Activated T-cell treated with anti-CD3 and anti-CD28 coated beads for 24 hours (primary cell): ENCODE measurements around the gene NDST4.

Experiments
- DNase-seq: peaks from one replicate; pipeline ENCODE4 v3.0.0-alpha.2; 2020; ENCODE audit warnings: low read depth

Gene NDST4

DNA sequence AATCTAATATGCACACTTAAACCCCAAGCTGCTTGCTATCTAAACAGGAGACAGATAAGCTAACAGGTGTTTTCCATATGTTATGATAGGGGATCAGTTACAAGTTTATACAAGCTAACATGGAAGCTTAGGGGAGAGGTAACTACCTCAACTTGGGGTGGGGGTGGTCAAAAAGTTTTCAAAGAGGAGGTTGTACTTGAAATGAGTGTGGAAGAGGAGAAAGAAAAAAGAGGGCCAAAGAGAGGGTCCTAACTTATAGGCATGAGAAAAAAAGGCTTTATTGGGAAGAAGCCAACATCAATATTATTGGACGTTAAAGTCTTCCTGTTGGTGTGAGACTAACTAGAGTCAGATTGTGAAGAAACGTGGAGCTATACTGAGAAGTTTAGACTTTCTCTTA is 205.9 kb downstream of the NDST4 start:
- no peak for DNase-seq

- no peak for DNase-seq
Measured at GRCh38 chr4:114905017-114905416, 208.4 kb downstream of the NDST4 start.

DNA sequence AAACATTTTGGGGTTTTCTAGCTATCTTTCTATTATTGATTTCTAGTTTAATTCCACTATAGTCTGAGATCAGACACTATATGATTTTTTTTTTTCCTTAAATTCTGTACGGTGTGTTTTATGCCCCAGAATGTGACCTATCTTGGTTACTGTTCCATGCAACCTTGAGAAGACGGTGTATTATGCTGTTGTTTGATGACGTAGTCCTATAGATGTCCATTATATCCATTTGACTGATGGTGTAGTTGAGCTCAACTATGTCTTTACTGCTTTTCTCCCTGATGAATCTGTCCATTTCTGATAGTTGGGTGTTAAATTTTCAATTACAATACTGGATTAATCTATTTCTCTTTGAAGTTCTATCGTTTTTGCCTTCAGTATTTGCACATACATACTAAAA is 212.5 kb downstream of the NDST4 start:
- DNase-seq, result no peak

GRCh38 chr4:114890773-114891172 is 222.6 kb downstream of the NDST4 start:
- DNase-seq, result no peak

DNA sequence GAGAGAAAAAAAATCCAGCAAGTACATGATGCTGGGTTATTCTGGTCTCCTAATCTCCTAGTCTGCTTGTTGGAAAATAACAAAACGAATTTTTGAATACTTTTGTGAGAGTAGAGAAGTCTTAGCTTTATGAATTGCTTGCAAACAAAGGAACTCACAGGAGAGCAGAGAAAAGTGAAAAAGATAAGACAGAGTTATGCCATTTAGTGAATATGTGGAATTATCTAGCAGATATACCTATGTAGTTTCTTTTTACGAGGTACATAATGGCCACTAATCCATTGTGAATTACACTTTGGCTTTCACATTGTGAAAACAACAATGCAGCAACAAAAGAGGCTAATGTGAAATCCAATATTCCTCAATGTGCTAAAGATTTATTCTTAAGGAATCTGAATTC is 226.7 kb downstream of the NDST4 start:
- DNase-seq, result no peak

- DNase-seq, result no peak
Measured at GRCh38 chr4:114883641-114884040, 229.8 kb downstream of the NDST4 start.

DNA sequence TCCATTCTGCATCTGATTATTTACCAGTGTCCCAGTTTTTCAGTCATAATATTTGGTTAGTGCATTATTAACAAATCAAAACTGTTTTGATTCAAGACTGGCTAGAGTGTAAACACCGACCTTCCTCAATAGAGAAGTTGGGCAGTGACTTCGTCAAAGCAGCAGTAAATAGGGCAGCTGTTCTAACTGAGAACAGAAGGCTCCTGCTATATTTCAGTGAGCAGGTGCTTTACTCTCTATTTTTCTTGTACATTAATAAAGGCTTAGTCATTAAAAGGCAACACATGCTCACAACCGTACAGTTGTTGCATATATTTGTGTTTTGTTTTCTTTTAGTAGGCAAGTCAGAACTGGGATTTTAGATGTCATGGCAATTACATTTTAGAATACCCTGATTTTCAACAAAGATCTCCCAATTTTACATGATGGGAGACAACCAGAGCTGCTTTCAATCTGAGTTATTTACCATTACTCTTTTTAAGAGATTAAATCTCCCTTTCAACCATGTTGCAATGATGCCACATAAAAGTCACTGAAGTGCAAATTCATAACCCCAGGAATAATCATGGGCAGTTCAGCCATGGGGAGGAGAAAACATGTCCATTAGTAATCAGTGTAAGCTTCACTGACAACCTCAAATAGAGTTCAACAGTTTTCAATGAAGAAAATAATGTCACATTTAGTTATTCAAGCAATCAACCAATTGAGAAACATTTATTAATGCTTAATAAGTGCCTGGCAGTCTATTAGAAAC is 233.3 kb downstream of the NDST4 start:
- no peak for DNase-seq

DNA sequence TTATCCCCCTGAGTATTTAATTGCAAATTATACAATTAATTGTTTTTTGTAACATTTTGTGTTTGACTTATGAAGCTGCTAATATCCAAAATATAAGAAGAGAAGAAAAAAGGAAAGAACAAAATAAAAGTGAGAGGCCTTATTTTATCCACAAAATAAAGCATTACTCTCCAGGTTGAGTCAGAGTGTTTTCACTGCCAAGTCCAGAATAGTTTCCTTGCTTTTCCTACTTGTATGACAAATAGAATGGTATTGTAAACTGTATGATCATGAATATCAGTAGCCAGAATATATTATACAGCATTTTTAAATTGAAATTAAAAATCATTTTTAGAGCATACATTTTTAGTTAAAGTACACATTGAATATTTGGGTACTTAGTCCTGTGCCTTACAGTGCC is 237.8 kb downstream of the NDST4 start:
- DNase-seq, result no peak

GRCh38 chr4:114874321-114874720 is 239.1 kb downstream of the NDST4 start:
- no peak for DNase-seq

GRCh38 chr4:114870987-114871386 is 242.4 kb downstream of the NDST4 start:
- DNase-seq, result no peak

DNA sequence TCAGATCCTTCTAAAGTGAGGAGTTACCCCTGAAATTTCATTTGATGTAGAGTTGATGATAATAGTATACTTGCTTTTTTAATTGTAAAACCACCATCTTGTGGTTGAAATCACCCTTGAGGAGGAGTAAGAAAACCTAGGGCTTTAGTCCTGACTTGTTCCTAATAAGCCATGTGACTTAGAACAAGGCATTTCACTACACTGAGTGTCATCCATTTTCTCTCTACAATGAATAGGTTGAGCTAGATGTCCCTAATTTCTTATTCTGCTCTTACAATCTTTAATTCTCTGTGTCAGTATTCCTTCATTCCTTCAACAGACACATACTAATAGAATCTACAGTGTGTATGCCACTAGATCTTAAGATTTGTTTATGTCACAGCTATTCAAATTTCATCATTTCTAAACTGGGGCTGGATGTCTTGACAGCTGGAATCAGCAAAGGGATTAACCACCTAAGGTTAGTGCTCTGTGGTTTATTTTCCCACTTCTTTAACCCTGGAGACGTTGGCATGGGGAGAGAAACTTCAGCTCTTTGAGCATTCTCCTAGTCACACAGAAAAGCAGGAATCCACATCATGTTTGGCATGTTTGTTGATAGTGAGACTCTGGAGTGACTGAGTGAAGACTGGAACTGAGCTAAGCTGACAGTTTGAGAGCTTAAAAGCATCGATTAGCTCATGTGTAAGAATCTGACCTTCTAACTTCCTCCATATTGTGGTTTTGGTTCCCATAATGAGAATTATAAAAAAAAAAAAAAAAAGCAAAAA is 246.3 kb downstream of the NDST4 start:
- DNase-seq, result no peak

DNA sequence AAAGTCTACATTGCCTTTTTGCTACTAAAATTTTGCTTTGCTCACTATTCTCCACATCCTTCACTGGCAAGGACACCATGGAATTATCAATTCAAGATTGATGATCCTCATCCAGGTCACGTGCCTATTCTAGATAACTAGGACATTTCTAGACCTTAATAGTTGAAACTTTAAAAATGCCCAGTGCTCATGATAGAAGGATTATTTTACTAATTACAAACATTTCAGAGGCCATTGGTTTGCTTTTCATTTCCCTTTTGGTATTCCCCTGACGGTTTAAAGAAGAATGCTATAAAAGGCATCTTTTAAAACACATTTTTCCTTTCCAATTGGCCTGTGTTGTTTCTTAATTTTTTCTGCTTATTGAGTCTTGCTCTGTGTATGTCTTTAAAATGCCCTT is 249.4 kb downstream of the NDST4 start:
- DNase-seq, result no peak

DNA sequence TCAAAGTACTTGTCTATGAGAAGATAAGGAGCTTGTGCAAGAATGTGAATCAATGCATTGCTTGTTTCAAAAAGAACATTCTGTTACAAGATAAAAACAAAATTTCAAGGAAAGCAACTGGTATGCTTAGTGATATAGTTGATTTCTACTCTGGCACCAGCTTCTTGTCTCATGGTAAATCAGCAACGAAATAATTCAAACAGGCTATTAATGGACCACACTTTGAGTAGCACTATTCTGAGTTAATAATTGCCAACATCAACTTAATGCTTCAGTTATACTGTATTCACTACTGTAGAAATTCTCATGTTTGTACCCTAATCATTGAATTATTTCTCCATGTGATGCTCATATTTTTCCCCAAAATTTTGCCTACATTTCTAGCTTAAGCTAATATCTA is 252.6 kb downstream of the NDST4 start:
- no peak for DNase-seq

DNA sequence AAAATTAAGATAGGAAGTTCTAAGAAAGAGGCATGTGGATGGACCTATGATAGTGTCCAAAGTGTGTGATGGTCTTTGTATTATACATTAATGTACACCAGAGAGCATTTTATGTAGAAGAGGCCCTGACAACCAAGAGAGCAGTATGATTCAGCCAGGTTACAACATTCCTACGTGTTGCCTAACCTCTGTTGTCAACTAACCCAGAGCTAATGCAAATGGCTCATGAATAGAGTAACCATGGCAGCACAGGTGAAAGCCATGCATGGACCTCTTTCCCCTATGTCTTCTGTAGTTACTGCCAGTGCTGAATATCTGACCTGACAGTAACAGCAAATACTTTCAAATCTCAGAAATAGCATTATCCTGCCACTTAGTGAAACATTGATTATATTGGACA is 255.6 kb downstream of the NDST4 start:
- no peak for DNase-seq

GRCh38 chr4:114839986-114840385 is 273.4 kb downstream of the NDST4 start:
- no peak for DNase-seq

GRCh38 chr4:114830628-114831027 is 282.8 kb downstream of the NDST4 start:
- DNase-seq, result no peak

GRCh38 chr4:114827651-114828050 is 285.8 kb downstream of the NDST4 start:
- DNase-seq, result no peak

DNA sequence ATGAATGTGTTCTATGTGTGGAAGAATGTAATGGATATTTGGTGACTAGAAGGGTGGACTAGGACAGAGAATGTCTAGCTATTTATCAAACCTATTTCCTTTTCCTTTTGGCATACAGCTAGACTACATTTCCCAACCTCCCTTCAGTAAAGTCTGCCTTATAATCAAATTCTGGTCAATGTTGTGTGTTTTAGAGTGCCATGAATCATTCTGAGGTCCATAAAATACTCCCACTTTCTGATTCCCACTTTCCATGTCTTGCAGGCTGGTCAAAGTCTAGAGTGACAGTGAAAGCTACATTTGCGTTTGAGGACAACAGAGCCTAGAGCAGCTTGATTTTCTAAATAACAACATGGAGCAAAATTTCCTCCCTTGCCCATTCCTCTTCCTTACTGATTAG is 297.7 kb downstream of the NDST4 start:
- DNase-seq, result no peak

- no peak for DNase-seq
Measured at GRCh38 chr4:114813961-114814360, 299.5 kb downstream of the NDST4 start.

DNA sequence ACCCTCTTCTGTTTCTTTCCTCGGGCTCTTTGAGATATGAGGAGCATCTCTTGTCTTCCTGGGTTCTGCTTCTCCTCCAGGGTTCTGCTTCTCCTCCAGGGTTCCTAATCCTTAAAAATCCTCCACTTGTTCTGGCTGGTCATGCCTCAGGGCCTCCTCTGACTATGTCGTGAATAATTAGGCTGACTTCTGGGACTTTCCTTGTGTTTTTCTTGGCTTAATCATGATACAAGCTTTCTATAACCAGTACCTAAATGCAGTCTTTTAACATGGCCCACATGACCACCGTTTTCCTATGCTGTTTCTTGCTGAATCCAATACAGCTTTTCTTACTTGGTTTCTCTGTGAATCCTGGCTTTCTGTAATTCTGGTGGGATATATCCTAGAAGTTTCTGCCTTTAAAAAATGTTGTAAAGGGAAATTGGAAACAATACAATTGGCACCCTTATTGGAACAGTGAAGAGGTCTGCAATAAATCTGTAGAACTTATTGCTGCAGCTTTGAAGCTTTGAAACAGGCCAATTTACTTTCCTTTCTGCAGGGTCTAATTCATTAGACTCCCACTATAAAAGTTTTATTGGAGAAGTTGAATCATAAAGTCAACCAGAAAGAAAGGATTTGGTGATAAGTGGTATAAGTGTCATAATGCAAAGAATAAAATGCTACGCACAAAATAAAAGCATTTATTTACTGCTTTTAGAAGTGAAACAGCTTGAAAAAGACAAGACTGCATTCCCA is 301.7 kb downstream of the NDST4 start:
- DNase-seq, result no peak

GRCh38 chr4:114807759-114808404 is 305.5 kb downstream of the NDST4 start:
- peak; percentile 2 for DNase-seq

DNA sequence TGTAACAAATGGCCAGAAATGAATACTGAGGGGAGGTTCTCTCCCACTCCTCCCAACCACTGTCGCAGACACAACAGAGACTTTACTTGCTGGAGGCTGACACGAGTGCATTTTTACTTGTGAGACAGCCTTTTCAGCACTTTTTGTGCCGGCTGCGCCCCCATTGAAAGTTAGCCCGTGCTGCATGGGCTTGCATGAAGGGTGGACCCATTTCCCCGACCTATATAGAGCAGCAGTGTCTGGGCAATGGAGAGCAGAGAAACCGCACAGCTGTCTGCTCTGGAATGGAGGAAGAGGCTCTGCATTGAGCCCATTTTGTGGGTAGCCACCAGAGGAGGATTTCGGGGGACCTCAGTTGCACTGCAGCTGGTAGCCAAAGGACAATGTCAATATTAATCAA is 306.1 kb downstream of the NDST4 start:
- no peak for DNase-seq
